Midbrain (tissue), 1 donor: ENCODE results near the gene C12orf76.

ENCODE experiments used
- DNase-seq: peaks from one replicate; lab custom pipeline; 2025; lab: John Stamatoyannopoulos, UW

C12orf76 gene

GRCh38 chr12:109995686-109996482 is 52.4 kb downstream of the C12orf76 start, which contains the start of gene GIT2:
Gene GIT2, minus strand, starts transcription at chr12:109996368. Its CDS starts 144 bp downstream, at chr12:109996224.
- DNase-seq: peak; percentile 97

DNA sequence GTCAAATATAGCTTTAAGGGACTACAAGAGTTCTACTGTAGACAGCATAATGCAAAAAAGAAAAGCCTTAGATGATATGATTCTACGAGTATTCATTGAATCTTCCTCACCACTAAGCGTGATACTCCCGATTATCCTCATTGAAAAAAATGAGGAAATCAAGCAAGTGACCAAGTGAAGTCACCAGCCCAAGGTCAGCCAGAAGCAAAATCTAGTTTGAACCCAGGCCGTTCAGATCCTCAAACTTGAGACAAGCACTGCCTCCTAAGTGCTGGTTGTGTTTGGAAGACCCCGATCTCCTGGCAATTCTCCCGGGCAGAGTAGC is 53.0 kb downstream of the C12orf76 start:
- DNase-seq: no peak

DNA sequence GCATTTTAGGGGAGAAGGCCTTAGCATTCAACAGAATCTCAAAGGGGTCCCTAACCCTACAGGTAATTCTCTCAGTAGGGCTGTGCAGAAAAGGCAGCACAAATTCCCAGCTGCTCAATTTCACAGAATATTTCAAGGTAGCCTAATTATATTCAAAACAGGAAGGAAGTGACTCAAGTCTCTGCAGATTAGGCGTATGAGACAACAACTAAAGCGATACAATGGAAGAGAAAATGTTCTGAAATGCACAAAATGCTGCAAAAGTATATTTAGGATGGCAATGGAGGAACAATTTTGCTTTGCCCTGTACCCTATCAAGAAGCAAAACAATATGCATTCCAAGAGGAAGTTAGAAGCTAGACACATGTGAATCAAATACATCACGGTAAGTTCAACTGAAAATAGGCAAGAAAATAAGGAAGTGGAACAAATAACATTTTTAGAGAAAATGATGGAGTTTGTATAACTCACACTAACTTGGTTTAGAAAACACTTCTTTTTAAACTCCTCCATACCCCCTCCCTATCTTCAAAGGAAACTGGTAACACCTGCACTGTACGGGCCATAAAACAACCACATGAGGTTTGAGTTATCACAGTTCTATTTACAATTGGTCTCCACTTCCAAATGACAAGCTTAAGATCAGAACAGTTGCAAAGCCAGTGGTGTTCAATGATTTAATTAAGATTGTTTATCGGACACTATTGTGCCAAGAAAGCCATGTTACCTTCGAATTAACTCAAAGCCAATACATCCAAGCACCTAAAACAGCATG is 53.7 kb downstream of the C12orf76 start:
- DNase-seq: no peak

DNA sequence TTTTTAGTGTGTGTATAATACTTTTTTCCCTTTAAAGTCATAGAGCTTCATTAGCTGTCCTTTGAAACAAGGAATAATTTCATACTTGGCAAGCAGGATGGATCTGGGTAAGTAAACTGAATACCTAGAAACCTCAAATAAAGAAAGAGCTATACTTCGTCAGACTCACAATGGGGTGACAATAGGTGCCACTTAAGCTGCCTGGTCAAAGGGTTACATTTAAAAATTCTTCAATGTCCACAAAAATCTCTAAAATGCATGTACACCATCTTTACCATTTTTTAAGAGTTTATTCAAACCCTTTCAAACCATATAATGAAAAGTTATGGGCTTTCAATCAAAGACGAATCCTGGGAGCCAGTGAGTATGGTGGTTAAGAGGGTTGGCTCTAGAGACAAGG is 55.2 kb downstream of the C12orf76 start:
- DNase-seq: no peak

DNA sequence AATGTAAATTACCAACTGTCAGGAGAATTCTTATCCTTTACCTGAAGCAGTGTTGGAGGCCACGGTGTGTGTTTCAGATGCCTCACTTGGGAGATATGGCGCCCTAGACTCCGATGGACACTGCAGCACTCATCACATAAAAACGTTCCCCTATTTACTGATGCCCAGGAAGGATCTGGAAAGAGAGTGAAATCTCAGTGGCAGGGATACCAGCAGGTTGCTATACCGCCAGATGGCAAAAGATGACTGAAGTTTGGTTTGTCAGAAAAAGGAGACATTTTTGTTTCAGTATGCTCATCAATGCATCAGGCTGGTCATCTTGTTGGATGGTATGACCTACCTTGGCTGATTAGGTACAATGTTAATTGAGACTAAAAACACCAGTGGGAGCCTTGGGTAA is 56.7 kb downstream of the C12orf76 start:
- DNase-seq: no peak
